Kidney epithelial cell (primary cell): ENCODE measurements around the gene OSBP2. TPM values are rescaled to one million over a fixed set of nuclear protein-coding genes. Genes with fewer than 3 reads are reported as not detected.

ENCODE experiments used
- DNase-seq: peaks from one replicate; pipeline ENCODE4 v3.0.0-alpha.2; 2010; ENCODE audit warnings: low read depth
- H3K27me3 ChIP-seq: 2 replicates; pipeline ENCODE4 v1.6.0; 2011; ENCODE audit warnings: low read length; ENCODE audit not compliant: control insufficient read depth, insufficient read depth
- H3K36me3 ChIP-seq: 2 replicates; pipeline ENCODE4 v1.5.1; 2011; ENCODE audit warnings: low read length; ENCODE audit not compliant: control insufficient read depth, insufficient read depth
- H3K4me3 ChIP-seq: 2 replicates; pipeline ENCODE4 v1.5.1; 2011; ENCODE audit warnings: low read depth, mild to moderate bottlenecking, control low read depth, low read length
- CTCF ChIP-seq: IDR thresholded peaks from 2 replicates; pipeline ENCODE4 v1.5.1; 2011; ENCODE audit warnings: mild to moderate bottlenecking, moderate library complexity, low read length, control low read depth, inconsistent platforms; ENCODE audit not compliant: insufficient read depth, poor library complexity, severe bottlenecking
- total RNA-seq: library from RNA; depleted of rRNA; stranded (reverse); fragments of >200 nt; gene quantifications from 2 replicates; pipeline ENCODE4 v1.2.3, GENCODE V29; 2015

OSBP2 gene
- total RNA-seq, 1 donor from 2014 or later, result 5.0 TPM

- TF ChIP-seq CTCF, result no peak
- H3K36me3 ChIP-seq, result no peaks in the 10 kb centered on the region
- DNase-seq, result no peak
- no peak overlapping the region for H3K4me3 ChIP-seq
- H3K27me3 ChIP-seq, result peaks cover 26% of the 10 kb centered on the region
Observed at GRCh38 chr22:30826670-30827355, 132.1 kb downstream of the OSBP2 start.

GRCh38 chr22:30827646-30828045 is 133.0 kb downstream of the OSBP2 start:
- no peak overlapping the region for H3K4me3 ChIP-seq
- TF ChIP-seq CTCF, result no peak
- H3K36me3 ChIP-seq, result no peaks in the 10 kb centered on the region
- no peak for DNase-seq
- peaks cover 17% of the 10 kb centered on the region for H3K27me3 ChIP-seq

- H3K27me3 ChIP-seq, result peaks cover 11% of the 10 kb centered on the region
- TF ChIP-seq CTCF, result no peak
- no peak for DNase-seq
- no peak overlapping the region for H3K4me3 ChIP-seq
- H3K36me3 ChIP-seq, result no peaks in the 10 kb centered on the region
Observed at GRCh38 chr22:30828187-30829155, 133.8 kb downstream of the OSBP2 start.

- H3K36me3 ChIP-seq, result no peaks in the 10 kb centered on the region
- TF ChIP-seq CTCF, result no peak
- DNase-seq, result peak; percentile 32
- H3K4me3 ChIP-seq, result no peak overlapping the region
- no peaks in the 10 kb centered on the region for H3K27me3 ChIP-seq
Observed at GRCh38 chr22:30829901-30830550, 135.4 kb downstream of the OSBP2 start.

GRCh38 chr22:30830907-30831306 is 136.2 kb downstream of the OSBP2 start:
- Histone ChIP-seq H3K27me3 (no peaks in the 10 kb centered on the region), H3K36me3 (no peaks in the 10 kb centered on the region), H3K4me3 (no peak overlapping the region)
- TF ChIP-seq CTCF, result no peak
- DNase-seq, result peak; percentile 29
